ENCODE results near the gene KERA.

GRCh38 chr12:91099836-91100235, 42.0 kb upstream of the KERA start:
- TF ChIP-seq EZH2 (IDR thresholded peaks at IDR 0.05) (no peak), POLR2AphosphoS5 (IDR thresholded peaks at IDR 0.05; ENCODE audit: borderline replicate concordance, low read depth, low read length) (no peak), FOXP2 (optimal IDR thresholded peaks at IDR 0.05; ENCODE audit: control extremely low read depth, extremely low read length, insufficient read depth) (no peak)
